ENCODE measurements around the gene PKDREJ. TPM values are rescaled to one million over a fixed set of nuclear protein-coding genes. Genes with fewer than 3 reads are reported as not detected.

PKDREJ gene
- total RNA-seq, 1 experiment from 2014 or later, result 0.02 TPM

DNA sequence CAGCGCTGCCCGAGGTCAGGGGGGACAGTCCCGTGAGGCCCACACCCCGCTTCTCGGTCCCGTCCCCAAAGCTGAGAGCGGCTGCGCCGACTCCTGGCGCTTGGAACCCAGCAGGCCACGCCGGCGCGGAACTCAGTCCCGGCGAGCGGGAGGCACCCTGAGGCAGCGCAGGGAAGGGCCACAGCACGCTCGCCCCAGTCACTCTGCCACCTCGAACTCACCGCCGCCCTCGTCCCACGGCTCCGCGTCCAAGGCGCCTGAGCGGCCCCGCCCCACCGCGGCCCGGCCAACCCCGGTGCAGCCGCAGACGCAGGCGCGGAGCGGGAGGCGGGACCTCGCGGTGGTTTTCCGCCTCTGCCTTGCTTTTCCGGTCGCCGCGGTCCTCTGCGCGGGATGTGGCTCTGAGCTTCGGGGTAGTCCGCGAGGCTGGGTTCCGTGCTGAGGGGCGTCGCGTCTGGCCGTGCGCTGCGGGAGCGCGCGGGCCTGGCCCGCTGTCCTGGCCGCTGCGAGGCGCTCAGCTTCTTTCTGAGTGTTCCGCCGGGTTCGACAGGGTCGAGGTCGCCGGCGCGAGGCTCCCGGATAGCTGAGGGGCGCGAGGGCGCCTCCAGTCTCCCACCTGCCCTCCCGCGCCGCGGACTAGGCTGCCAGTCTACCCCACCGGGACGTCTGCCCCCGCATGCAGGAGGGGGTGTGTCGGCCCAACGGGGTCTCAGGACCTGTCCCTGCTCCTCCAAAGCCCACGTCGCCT is 12.9 kb downstream of the PKDREJ start, which contains the start of gene CDPF1 (continued):
- TF ChIP-seq ZNF416 (CRISPR knock-in tag; IDR thresholded peaks at IDR 0.05) (no peak), JAZF1 (CRISPR knock-in tag; IDR thresholded peaks at IDR 0.05) (no peak), SMAD3 (CRISPR knock-in tag; IDR thresholded peaks at IDR 0.05; ENCODE audit: borderline replicate concordance) (peak; percentile 83; the same call in 1 of the 2 replicates), ZNF121 (CRISPR knock-in tag; IDR thresholded peaks at IDR 0.05) (0 out of 2 replicates have a peak, but pooled peaks have one; percentile 3), ZNF232 (CRISPR knock-in tag; IDR thresholded peaks at IDR 0.05) (peak; percentile 88; the same call in 1 of the 2 replicates), TEAD1 (CRISPR knock-in tag; IDR thresholded peaks at IDR 0.05) (peak; percentile 86; the same call in 1 of the 2 replicates), NFE2L1 (CRISPR knock-in tag; IDR thresholded peaks at IDR 0.05) (peak; percentile 89), OVOL2 (CRISPR knock-in tag; IDR thresholded peaks at IDR 0.05; ENCODE audit: borderline replicate concordance) (no peak), ZNF263 (CRISPR knock-in tag; IDR thresholded peaks at IDR 0.05; ENCODE audit: low read depth) (0 out of 2 replicates have a peak, but pooled peaks have one; percentile 70), ATF1 (CRISPR knock-in tag; IDR thresholded peaks at IDR 0.05) (no peak; the same call in 1 of the 2 replicates), ZNF317 (CRISPR knock-in tag; IDR thresholded peaks at IDR 0.05; ENCODE audit: borderline replicate concordance, low read depth) (peak; percentile 70), ZNF138 (CRISPR knock-in tag; conservative IDR thresholded peaks at IDR 0.05) (peak; percentile 82; the same call in 1 of the 2 replicates), ZBTB21 (CRISPR knock-in tag; IDR thresholded peaks at IDR 0.05; ENCODE audit: borderline replicate concordance) (peak; percentile 82), ETV6 (CRISPR knock-in tag; IDR thresholded peaks at IDR 0.05) (peak; percentile 96), FOXK1 (CRISPR knock-in tag; IDR thresholded peaks at IDR 0.05) (peak; percentile 92)
- TF ChIP-seq, protein P1, sequence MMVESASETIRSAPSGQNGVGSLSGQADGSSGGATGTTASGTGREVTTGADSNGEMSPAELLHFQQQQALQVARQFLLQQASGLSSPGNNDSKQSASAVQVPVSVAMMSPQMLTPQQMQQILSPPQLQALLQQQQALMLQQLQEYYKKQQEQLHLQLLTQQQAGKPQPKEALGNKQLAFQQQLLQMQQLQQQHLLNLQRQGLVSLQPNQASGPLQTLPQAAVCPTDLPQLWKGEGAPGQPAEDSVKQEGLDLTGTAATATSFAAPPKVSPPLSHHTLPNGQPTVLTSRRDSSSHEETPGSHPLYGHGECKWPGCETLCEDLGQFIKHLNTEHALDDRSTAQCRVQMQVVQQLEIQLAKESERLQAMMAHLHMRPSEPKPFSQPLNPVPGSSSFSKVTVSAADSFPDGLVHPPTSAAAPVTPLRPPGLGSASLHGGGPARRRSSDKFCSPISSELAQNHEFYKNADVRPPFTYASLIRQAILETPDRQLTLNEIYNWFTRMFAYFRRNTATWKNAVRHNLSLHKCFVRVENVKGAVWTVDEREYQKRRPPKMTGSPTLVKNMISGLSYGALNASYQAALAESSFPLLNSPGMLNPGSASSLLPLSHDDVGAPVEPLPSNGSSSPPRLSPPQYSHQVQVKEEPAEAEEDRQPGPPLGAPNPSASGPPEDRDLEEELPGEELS (CRISPR knock-in tag; IDR thresholded peaks at IDR 0.05), result peak; percentile 92
- TF ChIP-seq, protein P2, sequence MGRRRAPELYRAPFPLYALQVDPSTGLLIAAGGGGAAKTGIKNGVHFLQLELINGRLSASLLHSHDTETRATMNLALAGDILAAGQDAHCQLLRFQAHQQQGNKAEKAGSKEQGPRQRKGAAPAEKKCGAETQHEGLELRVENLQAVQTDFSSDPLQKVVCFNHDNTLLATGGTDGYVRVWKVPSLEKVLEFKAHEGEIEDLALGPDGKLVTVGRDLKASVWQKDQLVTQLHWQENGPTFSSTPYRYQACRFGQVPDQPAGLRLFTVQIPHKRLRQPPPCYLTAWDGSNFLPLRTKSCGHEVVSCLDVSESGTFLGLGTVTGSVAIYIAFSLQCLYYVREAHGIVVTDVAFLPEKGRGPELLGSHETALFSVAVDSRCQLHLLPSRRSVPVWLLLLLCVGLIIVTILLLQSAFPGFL (CRISPR knock-in tag; IDR thresholded peaks at IDR 0.05; ENCODE audit: borderline replicate concordance), result peak; percentile 80; the same call in 1 of the 2 replicates
- TF ChIP-seq, protein P3, sequence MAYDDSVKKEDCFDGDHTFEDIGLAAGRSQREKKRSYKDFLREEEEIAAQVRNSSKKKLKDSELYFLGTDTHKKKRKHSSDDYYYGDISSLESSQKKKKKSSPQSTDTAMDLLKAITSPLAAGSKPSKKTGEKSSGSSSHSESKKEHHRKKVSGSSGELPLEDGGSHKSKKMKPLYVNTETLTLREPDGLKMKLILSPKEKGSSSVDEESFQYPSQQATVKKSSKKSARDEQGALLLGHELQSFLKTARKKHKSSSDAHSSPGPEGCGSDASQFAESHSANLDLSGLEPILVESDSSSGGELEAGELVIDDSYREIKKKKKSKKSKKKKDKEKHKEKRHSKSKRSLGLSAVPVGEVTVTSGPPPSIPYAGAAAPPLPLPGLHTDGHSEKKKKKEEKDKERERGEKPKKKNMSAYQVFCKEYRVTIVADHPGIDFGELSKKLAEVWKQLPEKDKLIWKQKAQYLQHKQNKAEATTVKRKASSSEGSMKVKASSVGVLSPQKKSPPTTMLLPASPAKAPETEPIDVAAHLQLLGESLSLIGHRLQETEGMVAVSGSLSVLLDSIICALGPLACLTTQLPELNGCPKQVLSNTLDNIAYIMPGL (CRISPR knock-in tag; IDR thresholded peaks at IDR 0.05), result peak; percentile 68
- TF ChIP-seq, protein P4, sequence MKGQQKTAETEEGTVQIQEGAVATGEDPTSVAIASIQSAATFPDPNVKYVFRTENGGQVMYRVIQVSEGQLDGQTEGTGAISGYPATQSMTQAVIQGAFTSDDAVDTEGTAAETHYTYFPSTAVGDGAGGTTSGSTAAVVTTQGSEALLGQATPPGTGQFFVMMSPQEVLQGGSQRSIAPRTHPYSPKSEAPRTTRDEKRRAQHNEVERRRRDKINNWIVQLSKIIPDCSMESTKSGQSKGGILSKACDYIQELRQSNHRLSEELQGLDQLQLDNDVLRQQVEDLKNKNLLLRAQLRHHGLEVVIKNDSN (CRISPR knock-in tag; IDR thresholded peaks at IDR 0.05), result peak; percentile 78
- TF ChIP-seq, protein P5, sequence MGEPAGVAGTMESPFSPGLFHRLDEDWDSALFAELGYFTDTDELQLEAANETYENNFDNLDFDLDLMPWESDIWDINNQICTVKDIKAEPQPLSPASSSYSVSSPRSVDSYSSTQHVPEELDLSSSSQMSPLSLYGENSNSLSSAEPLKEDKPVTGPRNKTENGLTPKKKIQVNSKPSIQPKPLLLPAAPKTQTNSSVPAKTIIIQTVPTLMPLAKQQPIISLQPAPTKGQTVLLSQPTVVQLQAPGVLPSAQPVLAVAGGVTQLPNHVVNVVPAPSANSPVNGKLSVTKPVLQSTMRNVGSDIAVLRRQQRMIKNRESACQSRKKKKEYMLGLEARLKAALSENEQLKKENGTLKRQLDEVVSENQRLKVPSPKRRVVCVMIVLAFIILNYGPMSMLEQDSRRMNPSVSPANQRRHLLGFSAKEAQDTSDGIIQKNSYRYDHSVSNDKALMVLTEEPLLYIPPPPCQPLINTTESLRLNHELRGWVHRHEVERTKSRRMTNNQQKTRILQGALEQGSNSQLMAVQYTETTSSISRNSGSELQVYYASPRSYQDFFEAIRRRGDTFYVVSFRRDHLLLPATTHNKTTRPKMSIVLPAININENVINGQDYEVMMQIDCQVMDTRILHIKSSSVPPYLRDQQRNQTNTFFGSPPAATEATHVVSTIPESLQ (CRISPR knock-in tag; IDR thresholded peaks at IDR 0.05), result no peak
- TF ChIP-seq, protein P6, sequence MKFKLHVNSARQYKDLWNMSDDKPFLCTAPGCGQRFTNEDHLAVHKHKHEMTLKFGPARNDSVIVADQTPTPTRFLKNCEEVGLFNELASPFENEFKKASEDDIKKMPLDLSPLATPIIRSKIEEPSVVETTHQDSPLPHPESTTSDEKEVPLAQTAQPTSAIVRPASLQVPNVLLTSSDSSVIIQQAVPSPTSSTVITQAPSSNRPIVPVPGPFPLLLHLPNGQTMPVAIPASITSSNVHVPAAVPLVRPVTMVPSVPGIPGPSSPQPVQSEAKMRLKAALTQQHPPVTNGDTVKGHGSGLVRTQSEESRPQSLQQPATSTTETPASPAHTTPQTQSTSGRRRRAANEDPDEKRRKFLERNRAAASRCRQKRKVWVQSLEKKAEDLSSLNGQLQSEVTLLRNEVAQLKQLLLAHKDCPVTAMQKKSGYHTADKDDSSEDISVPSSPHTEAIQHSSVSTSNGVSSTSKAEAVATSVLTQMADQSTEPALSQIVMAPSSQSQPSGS (CRISPR knock-in tag; IDR thresholded peaks at IDR 0.05; ENCODE audit: borderline replicate concordance, low read depth), result peak; percentile 81
- TF ChIP-seq, protein P7, sequence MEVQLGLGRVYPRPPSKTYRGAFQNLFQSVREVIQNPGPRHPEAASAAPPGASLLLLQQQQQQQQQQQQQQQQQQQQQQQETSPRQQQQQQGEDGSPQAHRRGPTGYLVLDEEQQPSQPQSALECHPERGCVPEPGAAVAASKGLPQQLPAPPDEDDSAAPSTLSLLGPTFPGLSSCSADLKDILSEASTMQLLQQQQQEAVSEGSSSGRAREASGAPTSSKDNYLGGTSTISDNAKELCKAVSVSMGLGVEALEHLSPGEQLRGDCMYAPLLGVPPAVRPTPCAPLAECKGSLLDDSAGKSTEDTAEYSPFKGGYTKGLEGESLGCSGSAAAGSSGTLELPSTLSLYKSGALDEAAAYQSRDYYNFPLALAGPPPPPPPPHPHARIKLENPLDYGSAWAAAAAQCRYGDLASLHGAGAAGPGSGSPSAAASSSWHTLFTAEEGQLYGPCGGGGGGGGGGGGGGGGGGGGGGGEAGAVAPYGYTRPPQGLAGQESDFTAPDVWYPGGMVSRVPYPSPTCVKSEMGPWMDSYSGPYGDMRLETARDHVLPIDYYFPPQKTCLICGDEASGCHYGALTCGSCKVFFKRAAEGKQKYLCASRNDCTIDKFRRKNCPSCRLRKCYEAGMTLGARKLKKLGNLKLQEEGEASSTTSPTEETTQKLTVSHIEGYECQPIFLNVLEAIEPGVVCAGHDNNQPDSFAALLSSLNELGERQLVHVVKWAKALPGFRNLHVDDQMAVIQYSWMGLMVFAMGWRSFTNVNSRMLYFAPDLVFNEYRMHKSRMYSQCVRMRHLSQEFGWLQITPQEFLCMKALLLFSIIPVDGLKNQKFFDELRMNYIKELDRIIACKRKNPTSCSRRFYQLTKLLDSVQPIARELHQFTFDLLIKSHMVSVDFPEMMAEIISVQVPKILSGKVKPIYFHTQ (CRISPR knock-in tag; IDR thresholded peaks at IDR 0.05), result no peak
- TF ChIP-seq, protein P8, sequence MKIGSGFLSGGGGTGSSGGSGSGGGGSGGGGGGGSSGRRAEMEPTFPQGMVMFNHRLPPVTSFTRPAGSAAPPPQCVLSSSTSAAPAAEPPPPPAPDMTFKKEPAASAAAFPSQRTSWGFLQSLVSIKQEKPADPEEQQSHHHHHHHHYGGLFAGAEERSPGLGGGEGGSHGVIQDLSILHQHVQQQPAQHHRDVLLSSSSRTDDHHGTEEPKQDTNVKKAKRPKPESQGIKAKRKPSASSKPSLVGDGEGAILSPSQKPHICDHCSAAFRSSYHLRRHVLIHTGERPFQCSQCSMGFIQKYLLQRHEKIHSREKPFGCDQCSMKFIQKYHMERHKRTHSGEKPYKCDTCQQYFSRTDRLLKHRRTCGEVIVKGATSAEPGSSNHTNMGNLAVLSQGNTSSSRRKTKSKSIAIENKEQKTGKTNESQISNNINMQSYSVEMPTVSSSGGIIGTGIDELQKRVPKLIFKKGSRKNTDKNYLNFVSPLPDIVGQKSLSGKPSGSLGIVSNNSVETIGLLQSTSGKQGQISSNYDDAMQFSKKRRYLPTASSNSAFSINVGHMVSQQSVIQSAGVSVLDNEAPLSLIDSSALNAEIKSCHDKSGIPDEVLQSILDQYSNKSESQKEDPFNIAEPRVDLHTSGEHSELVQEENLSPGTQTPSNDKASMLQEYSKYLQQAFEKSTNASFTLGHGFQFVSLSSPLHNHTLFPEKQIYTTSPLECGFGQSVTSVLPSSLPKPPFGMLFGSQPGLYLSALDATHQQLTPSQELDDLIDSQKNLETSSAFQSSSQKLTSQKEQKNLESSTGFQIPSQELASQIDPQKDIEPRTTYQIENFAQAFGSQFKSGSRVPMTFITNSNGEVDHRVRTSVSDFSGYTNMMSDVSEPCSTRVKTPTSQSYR (CRISPR knock-in tag; IDR thresholded peaks at IDR 0.05), result 0 out of 2 replicates have a peak, but pooled peaks have one; percentile 57
